ENCODE results near the gene TBC1D24.

The TBC1D24 gene

DNA sequence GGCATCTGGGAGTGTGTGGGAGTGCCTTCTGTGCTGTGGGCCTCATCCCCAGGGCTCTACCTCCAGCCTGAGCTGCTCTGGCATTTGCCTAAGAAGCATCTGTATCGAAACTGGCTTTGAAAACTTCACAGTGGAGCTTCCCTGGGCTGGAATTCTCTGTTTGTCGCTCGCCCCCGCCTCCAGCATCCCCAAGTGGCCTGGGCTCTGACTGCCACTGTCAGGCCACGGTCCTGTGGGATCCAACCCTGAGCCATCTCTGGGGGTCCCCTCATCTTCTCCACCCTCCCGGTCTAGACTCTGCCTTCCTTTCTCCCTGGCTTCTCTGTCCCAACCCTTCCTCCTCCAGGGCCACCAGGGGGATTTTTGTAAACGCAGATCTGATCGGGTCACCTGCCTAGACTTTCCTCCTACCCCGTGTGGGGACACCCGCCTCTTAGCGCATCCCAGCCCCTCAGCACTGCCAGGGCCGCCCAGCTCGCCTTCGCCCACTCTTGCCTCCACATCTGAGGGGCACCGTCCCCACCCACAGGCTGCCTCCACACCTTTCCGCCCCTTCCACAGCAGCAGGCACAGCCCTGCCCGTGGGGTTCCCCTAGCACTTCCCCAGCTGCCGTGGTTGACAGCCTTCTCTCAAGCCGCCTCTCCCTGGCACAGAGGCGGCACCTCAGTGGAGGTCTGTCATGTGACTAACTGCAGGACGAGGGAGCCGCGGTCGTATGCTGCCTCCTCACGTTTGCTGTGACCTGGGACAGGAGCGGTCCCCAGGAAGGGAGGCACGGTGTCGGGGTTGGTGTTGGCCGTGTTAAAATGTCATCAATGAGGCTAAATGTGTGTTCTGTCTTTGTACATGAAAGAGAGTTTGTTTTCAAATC is 12.0 kb downstream of the TBC1D24 start:
- Histone ChIP-seq H3K9me3 (ENCODE audit: control insufficient read depth, low read length) (no peaks in the 10 kb centered on the region), H3K9ac (ENCODE audit: low read length) (no peak overlapping the region), H3K4me1 (ENCODE audit: control insufficient read depth, insufficient read depth, low read length) (peaks cover 22% of the 10 kb centered on the region), H3K36me3 (ENCODE audit: control insufficient read depth, insufficient read depth, low read length, severe bottlenecking) (no peaks in the 10 kb centered on the region), H3K27me3 (replicated peaks; ENCODE audit: control insufficient read depth, insufficient read depth, low read length) (no peaks in the 10 kb centered on the region), H3K4me3 (ENCODE audit: low read length) (no peak overlapping the region)
- no peak for DNase-seq (ENCODE audit: low read depth)

DNA sequence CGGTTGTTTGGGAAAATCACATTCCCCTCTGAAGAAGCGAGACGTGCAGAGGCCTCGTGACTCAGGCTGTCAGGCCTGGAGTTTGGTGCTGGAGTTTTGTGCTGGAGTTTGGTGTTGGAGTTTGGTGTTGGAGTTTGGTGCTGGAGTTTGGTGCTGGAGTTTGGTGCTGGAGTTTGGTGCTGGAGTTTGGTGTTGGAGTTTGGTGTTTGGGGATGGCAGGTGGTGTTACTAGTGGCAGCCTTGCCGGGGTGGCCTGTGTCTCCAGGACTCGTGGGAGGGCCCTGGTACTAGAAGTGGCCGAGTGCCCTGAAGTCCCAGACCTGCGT is 12.6 kb downstream of the TBC1D24 start:
- no peak for DNase-seq (ENCODE audit: low read depth)
- H3K9ac ChIP-seq (ENCODE audit: low read length): no peak overlapping the region
- H3K4me1 ChIP-seq (ENCODE audit: control insufficient read depth, insufficient read depth, low read length): peaks cover 20% of the 10 kb centered on the region
- H3K9me3 ChIP-seq (ENCODE audit: control insufficient read depth, low read length): no peaks in the 10 kb centered on the region
- H3K27me3 ChIP-seq (replicated peaks; ENCODE audit: control insufficient read depth, insufficient read depth, low read length): no peaks in the 10 kb centered on the region
- H3K4me3 ChIP-seq (ENCODE audit: low read length): no peak overlapping the region
- H3K36me3 ChIP-seq (ENCODE audit: control insufficient read depth, insufficient read depth, low read length, severe bottlenecking): no peaks in the 10 kb centered on the region

DNA sequence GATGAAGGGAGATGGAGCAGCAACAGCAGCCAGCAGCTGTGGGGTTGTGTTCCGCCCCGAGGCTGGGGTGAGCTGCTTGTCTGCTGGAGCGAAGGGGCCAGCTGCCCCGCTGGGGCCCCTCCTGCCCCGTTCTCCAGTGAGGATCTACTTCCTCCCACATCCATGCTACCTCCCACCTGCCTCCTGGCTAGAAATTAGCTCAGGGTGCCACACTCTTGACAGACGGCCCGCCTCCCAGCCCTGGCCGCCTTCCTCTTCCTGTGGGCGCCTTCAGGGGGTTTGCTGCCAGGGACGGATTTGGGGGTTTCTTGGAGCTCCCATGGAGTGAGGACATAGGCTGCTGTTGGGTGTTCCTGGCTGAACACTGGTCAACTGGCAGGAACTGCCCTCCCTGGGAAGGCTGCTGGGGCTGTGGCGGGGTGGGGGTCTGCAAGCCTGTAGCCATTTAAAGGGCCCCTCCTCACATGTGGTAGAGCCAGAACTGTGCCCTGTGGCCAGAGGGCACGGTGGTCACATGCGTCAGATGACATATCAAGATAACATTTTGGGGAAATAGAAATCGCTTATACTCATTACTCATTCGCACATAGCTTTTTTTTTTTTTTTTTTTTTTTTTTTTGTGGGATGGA is 13.1 kb downstream of the TBC1D24 start:
- peaks cover 15% of the 10 kb centered on the region for H3K4me1 ChIP-seq (ENCODE audit: control insufficient read depth, insufficient read depth, low read length)
- H3K9me3 ChIP-seq (ENCODE audit: control insufficient read depth, low read length): no peaks in the 10 kb centered on the region
- no peak for DNase-seq (ENCODE audit: low read depth)
- no peaks in the 10 kb centered on the region for H3K36me3 ChIP-seq (ENCODE audit: control insufficient read depth, insufficient read depth, low read length, severe bottlenecking)
- H3K27me3 ChIP-seq (replicated peaks; ENCODE audit: control insufficient read depth, insufficient read depth, low read length): no peaks in the 10 kb centered on the region
- H3K4me3 ChIP-seq (ENCODE audit: low read length): no peak overlapping the region
- H3K9ac ChIP-seq (ENCODE audit: low read length): no peak overlapping the region

DNA sequence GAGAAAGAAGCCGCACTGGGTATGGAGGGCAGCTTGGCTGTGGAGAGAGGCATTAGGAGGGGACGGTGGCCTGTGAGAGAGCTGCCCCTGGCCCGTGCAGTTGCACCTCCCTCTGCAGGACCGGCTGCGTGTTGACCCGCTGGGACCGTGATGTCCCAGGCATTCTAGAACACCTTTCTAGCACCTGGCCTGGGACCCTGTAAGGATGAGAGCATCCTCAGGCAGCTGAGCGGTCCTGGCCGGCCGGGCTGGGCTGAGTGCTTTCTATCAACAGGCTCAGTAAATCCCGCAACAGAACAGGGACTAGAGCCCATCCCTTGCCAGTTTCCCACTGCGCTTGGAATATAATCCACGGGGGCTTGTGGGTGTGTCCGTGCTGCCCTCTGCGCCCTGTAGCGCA is 14.7 kb downstream of the TBC1D24 start:
- no peak for DNase-seq (ENCODE audit: low read depth)
- Histone ChIP-seq H3K4me3 (ENCODE audit: low read length) (no peak overlapping the region), H3K36me3 (ENCODE audit: control insufficient read depth, insufficient read depth, low read length, severe bottlenecking) (no peaks in the 10 kb centered on the region), H3K9me3 (ENCODE audit: control insufficient read depth, low read length) (no peaks in the 10 kb centered on the region), H3K27me3 (replicated peaks; ENCODE audit: control insufficient read depth, insufficient read depth, low read length) (no peaks in the 10 kb centered on the region), H3K4me1 (ENCODE audit: control insufficient read depth, insufficient read depth, low read length) (peaks cover 7% of the 10 kb centered on the region), H3K9ac (ENCODE audit: low read length) (no peak overlapping the region)

DNA sequence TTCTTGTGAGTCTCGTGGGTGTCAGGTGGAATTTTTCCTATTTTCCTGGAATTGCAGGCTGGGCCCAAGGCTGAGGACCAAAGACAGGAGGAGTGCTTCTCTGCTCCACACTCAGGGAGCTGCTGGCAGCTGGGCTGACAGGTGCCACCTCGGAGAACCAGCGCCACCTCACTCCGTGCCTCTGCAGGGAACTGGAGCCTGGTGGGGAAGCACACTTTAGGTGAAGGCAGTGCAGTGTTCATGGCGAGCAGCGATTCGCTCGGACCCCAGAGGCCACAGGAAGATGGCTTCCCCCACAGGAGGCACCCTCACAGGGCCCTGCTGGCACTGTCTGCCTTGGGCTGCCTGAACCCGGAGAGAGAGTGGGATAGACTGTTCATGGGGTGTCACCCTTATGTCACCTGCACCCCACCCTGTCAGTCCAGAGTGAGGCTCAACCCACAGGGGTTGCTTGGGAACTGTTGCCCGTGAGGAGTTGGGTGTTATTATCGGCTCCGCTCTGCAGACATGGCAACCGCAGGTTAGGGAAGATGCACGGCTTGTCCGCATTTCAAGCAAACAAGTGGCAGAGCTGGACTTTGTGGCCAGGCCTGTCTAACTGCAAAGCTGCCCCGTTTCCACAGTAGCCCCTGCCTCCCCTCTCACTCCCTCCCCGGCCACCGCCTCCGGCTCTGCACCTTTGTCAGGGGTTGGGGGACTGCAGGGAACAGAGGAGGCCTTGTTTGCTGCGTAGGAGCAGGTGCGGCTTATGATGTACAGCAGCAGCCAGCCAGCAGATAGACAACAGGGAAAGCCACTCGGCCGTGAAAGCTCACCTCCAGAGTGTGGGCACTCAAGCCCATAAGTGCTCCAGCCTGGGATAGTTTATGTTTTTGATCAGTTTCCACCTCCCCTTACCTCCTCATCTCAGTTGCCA is 15.5 kb downstream of the TBC1D24 start:
- no peak overlapping the region for H3K9ac ChIP-seq (ENCODE audit: low read length)
- H3K4me1 ChIP-seq (ENCODE audit: control insufficient read depth, insufficient read depth, low read length): no peaks in the 10 kb centered on the region
- DNase-seq (ENCODE audit: low read depth): no peak
- no peak overlapping the region for H3K4me3 ChIP-seq (ENCODE audit: low read length)
- no peaks in the 10 kb centered on the region for H3K9me3 ChIP-seq (ENCODE audit: control insufficient read depth, low read length)
- H3K36me3 ChIP-seq (ENCODE audit: control insufficient read depth, insufficient read depth, low read length, severe bottlenecking): no peaks in the 10 kb centered on the region
- no peaks in the 10 kb centered on the region for H3K27me3 ChIP-seq (replicated peaks; ENCODE audit: control insufficient read depth, insufficient read depth, low read length)

GRCh38 chr16:2492292-2492691 is 17.4 kb downstream of the TBC1D24 start:
- no peak overlapping the region for H3K4me3 ChIP-seq (ENCODE audit: low read length)
- no peak overlapping the region for H3K9ac ChIP-seq (ENCODE audit: low read length)
- H3K27me3 ChIP-seq (replicated peaks; ENCODE audit: control insufficient read depth, insufficient read depth, low read length): no peaks in the 10 kb centered on the region
- H3K4me1 ChIP-seq (ENCODE audit: control insufficient read depth, insufficient read depth, low read length): peaks cover 4% of the 10 kb centered on the region
- H3K36me3 ChIP-seq (ENCODE audit: control insufficient read depth, insufficient read depth, low read length, severe bottlenecking): peaks cover 8% of the 10 kb centered on the region
- no peak for DNase-seq (ENCODE audit: low read depth)
- H3K9me3 ChIP-seq (ENCODE audit: control insufficient read depth, low read length): no peaks in the 10 kb centered on the region

DNA sequence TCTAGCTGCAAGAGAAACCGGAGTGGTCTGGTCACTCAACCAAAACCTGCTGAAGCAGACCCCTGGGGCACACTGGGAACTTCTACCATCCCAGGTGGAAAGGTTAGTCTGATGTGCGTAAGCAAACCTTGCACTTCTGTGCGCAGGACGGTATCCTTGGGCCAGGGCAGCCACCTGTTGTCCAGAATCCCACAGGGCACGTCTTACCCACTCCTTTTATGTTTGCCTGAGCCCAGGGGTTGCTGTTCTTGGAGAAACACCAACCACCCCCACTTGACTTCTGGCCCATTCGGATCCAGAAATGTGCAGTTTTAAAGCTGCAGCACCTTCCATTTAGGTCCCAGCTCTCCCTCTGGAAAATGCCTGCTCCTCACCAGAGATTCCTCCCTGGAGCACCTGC is 18.7 kb downstream of the TBC1D24 start:
- no peaks in the 10 kb centered on the region for H3K27me3 ChIP-seq (replicated peaks; ENCODE audit: control insufficient read depth, insufficient read depth, low read length)
- no peak overlapping the region for H3K9ac ChIP-seq (ENCODE audit: low read length)
- no peak for DNase-seq (ENCODE audit: low read depth)
- H3K4me1 ChIP-seq (ENCODE audit: control insufficient read depth, insufficient read depth, low read length): peaks cover 17% of the 10 kb centered on the region
- no peak overlapping the region for H3K4me3 ChIP-seq (ENCODE audit: low read length)
- peaks cover 8% of the 10 kb centered on the region for H3K36me3 ChIP-seq (ENCODE audit: control insufficient read depth, insufficient read depth, low read length, severe bottlenecking)
- no peaks in the 10 kb centered on the region for H3K9me3 ChIP-seq (ENCODE audit: control insufficient read depth, low read length)

DNA sequence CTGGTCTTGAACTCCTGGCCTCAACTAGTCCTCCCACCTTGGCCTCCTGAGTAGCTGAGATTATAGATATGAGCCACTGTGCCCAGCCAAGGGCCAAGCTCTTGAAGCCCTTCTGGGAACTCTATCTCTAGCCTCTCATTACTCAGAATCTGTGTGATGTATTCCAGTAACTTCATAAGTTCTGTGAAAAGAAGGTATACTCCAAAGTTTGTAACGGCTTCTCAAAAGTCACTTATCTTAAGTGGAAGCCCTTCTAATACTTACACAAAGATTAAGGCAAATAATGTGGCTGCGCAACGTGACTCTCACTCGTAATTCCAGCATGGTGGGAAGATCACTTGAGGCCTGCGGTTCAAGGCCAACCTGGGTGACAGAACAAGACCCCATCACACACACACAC is 19.7 kb downstream of the TBC1D24 start:
- DNase-seq (ENCODE audit: low read depth): no peak

GRCh38 chr16:2495041-2495440 is 20.1 kb downstream of the TBC1D24 start:
- H3K4me1 ChIP-seq (ENCODE audit: control insufficient read depth, insufficient read depth, low read length): peaks cover 20% of the 10 kb centered on the region
- peaks cover 8% of the 10 kb centered on the region for H3K36me3 ChIP-seq (ENCODE audit: control insufficient read depth, insufficient read depth, low read length, severe bottlenecking)
- H3K9me3 ChIP-seq (ENCODE audit: control insufficient read depth, low read length): no peaks in the 10 kb centered on the region
- no peak overlapping the region for H3K4me3 ChIP-seq (ENCODE audit: low read length)
- no peak overlapping the region for H3K9ac ChIP-seq (ENCODE audit: low read length)
- H3K27me3 ChIP-seq (replicated peaks; ENCODE audit: control insufficient read depth, insufficient read depth, low read length): no peaks in the 10 kb centered on the region
- DNase-seq (ENCODE audit: low read depth): no peak

More for the DNA sequence above, 19.7 kb downstream of the TBC1D24 start:
- Histone ChIP-seq H3K9ac (ENCODE audit: low read length) (no peak overlapping the region), H3K4me1 (ENCODE audit: control insufficient read depth, insufficient read depth, low read length) (peaks cover 20% of the 10 kb centered on the region), H3K4me3 (ENCODE audit: low read length) (no peak overlapping the region), H3K9me3 (ENCODE audit: control insufficient read depth, low read length) (no peaks in the 10 kb centered on the region), H3K27me3 (replicated peaks; ENCODE audit: control insufficient read depth, insufficient read depth, low read length) (no peaks in the 10 kb centered on the region), H3K36me3 (ENCODE audit: control insufficient read depth, insufficient read depth, low read length, severe bottlenecking) (peaks cover 8% of the 10 kb centered on the region)

DNA sequence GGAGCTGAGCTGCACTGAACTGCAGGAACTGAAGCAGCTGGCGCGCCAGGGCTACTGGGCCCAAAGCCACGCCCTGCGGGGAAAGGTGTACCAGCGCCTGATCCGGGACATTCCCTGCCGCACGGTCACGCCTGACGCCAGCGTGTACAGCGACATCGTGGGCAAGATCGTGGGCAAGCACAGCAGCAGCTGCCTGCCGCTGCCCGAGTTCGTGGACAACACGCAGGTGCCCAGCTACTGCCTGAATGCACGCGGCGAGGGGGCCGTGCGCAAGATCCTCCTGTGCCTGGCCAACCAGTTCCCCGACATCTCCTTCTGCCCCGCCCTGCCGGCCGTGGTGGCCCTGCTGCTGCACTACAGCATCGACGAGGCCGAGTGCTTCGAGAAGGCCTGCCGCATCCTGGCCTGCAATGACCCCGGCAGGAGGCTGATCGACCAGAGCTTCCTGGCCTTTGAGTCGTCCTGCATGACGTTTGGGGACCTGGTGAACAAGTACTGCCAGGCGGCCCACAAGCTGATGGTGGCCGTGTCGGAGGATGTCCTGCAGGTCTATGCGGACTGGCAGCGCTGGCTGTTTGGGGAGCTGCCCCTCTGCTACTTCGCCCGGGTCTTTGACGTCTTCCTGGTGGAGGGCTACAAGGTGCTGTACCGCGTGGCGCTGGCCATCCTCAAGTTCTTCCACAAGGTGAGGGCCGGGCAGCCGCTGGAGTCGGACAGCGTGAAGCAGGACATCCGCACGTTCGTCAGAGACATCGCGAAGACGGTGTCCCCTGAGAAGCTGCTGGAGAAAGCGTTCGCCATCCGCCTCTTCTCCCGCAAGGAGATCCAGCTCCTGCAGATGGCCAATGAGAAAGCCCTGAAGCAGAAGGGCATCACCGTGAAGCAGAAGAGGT is 21.5 kb downstream of the TBC1D24 start:
- H3K4me3 ChIP-seq (ENCODE audit: low read length): no peak overlapping the region

More for the DNA sequence above, 21.5 kb downstream of the TBC1D24 start:
- no peaks in the 10 kb centered on the region for H3K9me3 ChIP-seq (ENCODE audit: control insufficient read depth, low read length)
- H3K4me1 ChIP-seq (ENCODE audit: control insufficient read depth, insufficient read depth, low read length): peaks cover 23% of the 10 kb centered on the region
- DNase-seq (ENCODE audit: low read depth): no peak
- no peak overlapping the region for H3K9ac ChIP-seq (ENCODE audit: low read length)
- no peaks in the 10 kb centered on the region for H3K27me3 ChIP-seq (replicated peaks; ENCODE audit: control insufficient read depth, insufficient read depth, low read length)
- peaks cover 8% of the 10 kb centered on the region for H3K36me3 ChIP-seq (ENCODE audit: control insufficient read depth, insufficient read depth, low read length, severe bottlenecking)
